Measurements from ENCODE around the gene RNF133. TPM values are rescaled to one million over a fixed set of nuclear protein-coding genes. Genes with fewer than 3 reads are reported as not detected.

RNF133 gene
- total RNA-seq, 1 experiment from 2014 or later: 0.20 TPM

GRCh38 chr7:122674502-122674901, 24.4 kb downstream of the RNF133 start (continued):
- no peak for TF ChIP-seq ZBTB33 (IDR thresholded peaks at IDR 0.05; ENCODE audit: extremely low read depth, insufficient replicate concordance, low read length)

- CTCF ChIA-PET: no interaction called here
- BruUV-seq (replicated peaks): no TSS peak
- POLR2A ChIA-PET: no interaction called here
These were observed 25.0 kb downstream of the RNF133 start for GRCh38 chr7:122673951-122674350.

GRCh38 chr7:122672536-122672935, 26.4 kb downstream of the RNF133 start:
- Histone ChIP-seq H3K4me3 (replicated peaks in 1 of 2; ENCODE audit: low read depth in 1 of 2, low read length in 2 of 2) (no peak overlapping the region), H3K27ac (ENCODE audit: low read depth, low read length) (no peak overlapping the region), H3K79me2 (ENCODE audit: insufficient read depth, low read length) (no peaks in the 10 kb centered on the region), H4K20me1 (ENCODE audit: insufficient read depth) (no peaks in the 10 kb centered on the region), H3K27me3 (ENCODE audit: insufficient read depth, low read length) (no peaks in the 10 kb centered on the region), H3K9me3 (ENCODE audit: control insufficient read depth in 1 of 2, insufficient read depth in 1 of 2, low read depth in 1 of 2, low read length in 2 of 2) (no peaks in the 10 kb centered on the region), H3K4me2 (ENCODE audit: low read length) (no peak overlapping the region), H2AFZ (ENCODE audit: low read depth, low read length, poor library complexity, severe bottlenecking) (no peak overlapping the region), H3K9ac (ENCODE audit: low read length) (no peak overlapping the region), H3K4me1 (ENCODE audit: control insufficient read depth in 1 of 2, insufficient read depth in 2 of 2, low read length in 2 of 2) (no peaks in the 10 kb centered on the region), H3K36me3 (ENCODE audit: control insufficient read depth in 1 of 2, insufficient read depth in 2 of 2, low read length in 2 of 2) (no peaks in the 10 kb centered on the region), H3K9me2 (ENCODE audit: insufficient read depth) (no peaks in the 10 kb centered on the region)
- ATAC-seq (no peak), DNase-seq (ENCODE audit: low read depth, low spot score) (no peak)
- ChIA-PET POLR2A (no interaction called here), CTCF (no interaction called here), RAD21 (ENCODE audit: low non-redundant PET in 1 of 2, low total read pairs in 2 of 2, uncharacterized antibody in 2 of 2, unreplicated experiment in 2 of 2) (no interaction called here)
- TF ChIP-seq CBX3 (IDR thresholded peaks at IDR 0.05; ENCODE audit: low read depth) (no peak), TCF7L2 (IDR thresholded peaks at IDR 0.05; ENCODE audit: borderline replicate concordance, extremely low read depth, insufficient read depth, insufficient read length) (no peak), ZFX (IDR thresholded peaks at IDR 0.05) (no peak), RAD21 (IDR thresholded peaks at IDR 0.05; ENCODE audit: low read depth) (no peak), EGR1 (IDR thresholded peaks at IDR 0.05; ENCODE audit: low read depth) (no peak), JUND (IDR thresholded peaks at IDR 0.05) (no peak), SP1 (IDR thresholded peaks at IDR 0.05; ENCODE audit: low read depth) (no peak), EZH2phosphoT487 (IDR thresholded peaks at IDR 0.05; ENCODE audit: borderline replicate concordance) (no peak), POLR2AphosphoS5 (IDR thresholded peaks at IDR 0.05; ENCODE audit: low read depth, low read length) (no peak), POLR2A (IDR thresholded peaks at IDR 0.05; ENCODE audit: borderline replicate concordance, extremely low read depth, insufficient read depth, insufficient read length) (no peak), FOSL1 (IDR thresholded peaks at IDR 0.05; ENCODE audit: low read depth) (no peak), ZBTB33 (IDR thresholded peaks at IDR 0.05; ENCODE audit: extremely low read depth, insufficient replicate concordance, low read length) (no peak), ATF3 (IDR thresholded peaks at IDR 0.05) (no peak), SIN3A (IDR thresholded peaks at IDR 0.05; ENCODE audit: low read depth) (no peak), SRF (IDR thresholded peaks at IDR 0.05; ENCODE audit: low read depth) (no peak)
- BruUV-seq (replicated peaks): no TSS peak
- intact Hi-C loops (cut with micrococcal nuclease): no loop called here

More at GRCh38 chr7:122673951-122674350, 25.0 kb downstream of the RNF133 start:
- Histone ChIP-seq H3K9me3 (ENCODE audit: control insufficient read depth in 1 of 2, insufficient read depth in 1 of 2, low read depth in 1 of 2, low read length in 2 of 2) (no peaks in the 10 kb centered on the region), H2AFZ (ENCODE audit: low read depth, low read length, poor library complexity, severe bottlenecking) (no peak overlapping the region), H3K4me3 (replicated peaks in 1 of 2; ENCODE audit: low read depth in 1 of 2, low read length in 2 of 2) (no peak overlapping the region), H3K79me2 (ENCODE audit: insufficient read depth, low read length) (no peaks in the 10 kb centered on the region), H4K20me1 (ENCODE audit: insufficient read depth) (no peaks in the 10 kb centered on the region), H3K4me2 (ENCODE audit: low read length) (no peak overlapping the region), H3K9ac (ENCODE audit: low read length) (no peak overlapping the region), H3K4me1 (ENCODE audit: control insufficient read depth in 1 of 2, insufficient read depth in 2 of 2, low read length in 2 of 2) (peaks cover 7 to 8% of the 10 kb centered on the region in 2 experiments; a peak in 2 of 4 replicates), H3K27ac (ENCODE audit: low read depth, low read length) (no peak overlapping the region), H3K9me2 (ENCODE audit: insufficient read depth) (no peaks in the 10 kb centered on the region), H3K36me3 (ENCODE audit: control insufficient read depth in 1 of 2, insufficient read depth in 2 of 2, low read length in 2 of 2) (no peaks in the 10 kb centered on the region), H3K27me3 (ENCODE audit: insufficient read depth, low read length) (no peaks in the 10 kb centered on the region)
- intact Hi-C loops (cut with micrococcal nuclease): no loop called here
- DNase-seq (ENCODE audit: low read depth, low spot score): no peak
- TF ChIP-seq EGR1 (IDR thresholded peaks at IDR 0.05; ENCODE audit: low read depth) (no peak), EZH2 (IDR thresholded peaks at IDR 0.05) (no peak), CEBPB (IDR thresholded peaks at IDR 0.05; ENCODE audit: low read depth) (no peak)
- RAD21 ChIA-PET (ENCODE audit: low non-redundant PET in 1 of 2, low total read pairs in 2 of 2, uncharacterized antibody in 2 of 2, unreplicated experiment in 2 of 2): no interaction called here
- ATAC-seq: no peak

Measured in HCT116 (cell line).